ENCODE results near the gene NRG2.

DNA sequence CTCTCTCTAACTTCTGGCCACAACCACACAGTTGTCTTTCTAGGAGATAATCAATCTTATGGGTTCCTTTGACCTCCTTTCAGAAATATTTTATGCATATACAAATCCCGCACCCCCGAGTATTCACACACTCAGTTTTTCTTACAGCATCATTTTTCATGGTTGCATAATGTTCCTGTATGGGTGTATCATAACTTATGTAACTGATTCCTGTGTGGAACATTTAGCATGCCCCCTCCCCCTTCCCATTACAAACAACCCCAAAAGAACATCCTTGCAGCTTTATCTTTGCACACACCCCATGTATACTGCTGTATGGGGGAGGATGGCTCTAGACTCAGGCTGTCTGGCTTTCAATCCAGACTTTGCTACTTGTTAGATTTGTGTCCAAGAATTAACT, 153.7 kb downstream of the NRG2 start:
- TF ChIP-seq CTCF (IDR thresholded peaks at IDR 0.05) (no peak), POLR2A (IDR thresholded peaks at IDR 0.05) (no peak), EP300 (IDR thresholded peaks at IDR 0.05) (no peak)
